H1 (cell line): ENCODE results near the gene LRP2BP. TPM values are rescaled to one million over a fixed set of nuclear protein-coding genes. Genes with fewer than 3 reads are reported as not detected.

Experiments used
- CTCF ChIA-PET: fragments of 300-600 bp; sonication (Branson Sonifier 250); formaldehyde crosslinking; loops from one replicate; lab custom pipeline; 2021; ENCODE audit not compliant: partially characterized antibody; lab: Charles Lee
- POLR2A ChIA-PET: fragments of 300-600 bp; sonication (Branson Sonifier 250); formaldehyde crosslinking; loops from one replicate; lab custom pipeline; 2021; ENCODE audit warnings: inconsistent platforms; ENCODE audit not compliant: partially characterized antibody; lab: Charles Lee
- DNase-seq, 2 experiments: peaks; one replicate each; pipeline versions ENCODE4 v3.0.0 to v3.0.0-alpha.2; 2010 to 2022; ENCODE audit warnings: low spot score in 2 of 2, low read depth in 1 of 2, mixed read lengths in 1 of 2
- FAIRE-seq: peaks from 2 replicates; lab custom pipeline; 2011; peaks lifted over from hg19 to GRCh38; lab: Jason Lieb, UNC
- H2AFZ ChIP-seq: 2 replicates; pipeline ENCODE4 v1.8.1; 2012; ENCODE audit warnings: low read length, inconsistent platforms
- H2AK5ac ChIP-seq: 2 replicates; pipeline ENCODE4 v1.6.1; 2013; ENCODE audit warnings: low read depth, low read length
- H2BK120ac ChIP-seq: replicated peaks from 2 replicates; pipeline ENCODE3; 2013; ENCODE audit warnings: low read depth, low read length, inconsistent platforms
- H2BK12ac ChIP-seq: 2 replicates; pipeline ENCODE4 v1.6.1; 2013; ENCODE audit warnings: low read depth, low read length
- H2BK15ac ChIP-seq: 2 replicates; pipeline ENCODE4 v1.6.1; 2013; ENCODE audit warnings: low read length
- H2BK20ac ChIP-seq: 2 replicates; pipeline ENCODE4 v1.6.1; 2013; ENCODE audit warnings: low read length
- H2BK5ac ChIP-seq: 2 replicates; pipeline ENCODE4 v1.6.1; 2013; ENCODE audit warnings: low read depth, low read length
- H3K14ac ChIP-seq: 2 replicates; pipeline ENCODE4 v1.6.1; 2013; ENCODE audit warnings: inconsistent platforms; ENCODE audit not compliant: insufficient read length
- H3K18ac ChIP-seq: 2 replicates; pipeline ENCODE4 v1.6.1; 2013; ENCODE audit warnings: low read length; ENCODE audit errors: extremely low read depth
- H3K23ac ChIP-seq: 2 replicates; pipeline ENCODE4 v1.6.1; 2013; ENCODE audit warnings: inconsistent platforms; ENCODE audit not compliant: insufficient read length
- H3K23me2 ChIP-seq: 2 replicates; pipeline ENCODE4 v1.6.1; 2013; ENCODE audit warnings: low read depth, low read length
- H3K27ac ChIP-seq: 2 replicates; pipeline ENCODE4 v1.6.1; 2011; ENCODE audit warnings: low read depth, low read length, inconsistent platforms
- H3K27me3 ChIP-seq, 4 experiments: replicated peaks in 1 of 4; 1 replicate in 1 of 4; 2 replicates in 3 of 4; pipeline versions ENCODE4 v1.6.1 to v1.8.1; 2011 to 2013; ENCODE audit warnings: low read length in 3 of 4, mild to moderate bottlenecking in 3 of 4, inconsistent platforms in 2 of 4, mixed read lengths in 2 of 4, moderate library complexity in 1 of 4; ENCODE audit not compliant: control insufficient read depth in 3 of 4, insufficient read depth in 3 of 4; ENCODE audit errors: extremely low read depth in 1 of 4
- H3K36me3 ChIP-seq, 4 experiments: 2 replicates each; pipeline versions ENCODE4 v1.6.1 to v1.8.1; 2011 to 2013; ENCODE audit warnings: mild to moderate bottlenecking in 4 of 4, low read length in 3 of 4, moderate library complexity in 2 of 4, control low read depth in 1 of 4, inconsistent platforms in 1 of 4; ENCODE audit not compliant: insufficient read depth in 4 of 4, control insufficient read depth in 2 of 4
- H3K4ac ChIP-seq: replicated peaks from 2 replicates; pipeline ENCODE3; 2013; ENCODE audit warnings: low read length, low read depth, mixed read lengths, inconsistent platforms; ENCODE audit not compliant: insufficient read length
- H3K4me1 ChIP-seq, 4 experiments: replicated peaks in 1 of 4; 1 replicate in 1 of 4; 2 replicates in 3 of 4; pipeline versions ENCODE4 v1.6.1 to v1.8.1; 2011 to 2013; ENCODE audit warnings: low read length in 3 of 4, inconsistent platforms in 2 of 4, mixed read lengths in 1 of 4; ENCODE audit not compliant: insufficient read depth in 4 of 4, control insufficient read depth in 3 of 4
- H3K4me2 ChIP-seq, 2 experiments: 2 replicates each; pipeline versions ENCODE4 v1.6.1 to v1.8.1; 2011 to 2013; ENCODE audit warnings: low read depth in 2 of 2, low read length in 2 of 2, control low read depth in 1 of 2, inconsistent platforms in 1 of 2, mild to moderate bottlenecking in 1 of 2; ENCODE audit not compliant: insufficient read depth in 1 of 2
- H3K4me3 ChIP-seq, 4 experiments: fragments of 200-600, 300-600 bp in 1 of 4; sonication (generic), shearing (Covaris generic), sonication (Bioruptor Twin) in 1 of 4; 2 replicates each; pipeline versions ENCODE4 v1.5.1 to v1.8.1; 2011 to 2016; ENCODE audit warnings: low read length in 4 of 4, low read depth in 3 of 4, control low read depth in 2 of 4, inconsistent platforms in 2 of 4, mild to moderate bottlenecking in 2 of 4, mixed read lengths in 1 of 4, moderate library complexity in 1 of 4; ENCODE audit not compliant: insufficient read depth in 2 of 4; ENCODE audit errors: extremely low read depth in 1 of 4
- H3K56ac ChIP-seq: replicated peaks from 2 replicates; pipeline ENCODE3; 2013; ENCODE audit warnings: low read depth, mild to moderate bottlenecking, mixed read lengths, low read length, inconsistent platforms; ENCODE audit not compliant: insufficient read length
- H3K79me1 ChIP-seq: 2 replicates; pipeline ENCODE4 v1.6.1; 2013; ENCODE audit warnings: low read depth, low read length, control low read depth
- H3K79me2 ChIP-seq, 2 experiments: 2 replicates each; pipeline versions ENCODE4 v1.6.1 to v1.8.1; 2012 to 2013; ENCODE audit warnings: low read length in 2 of 2, mild to moderate bottlenecking in 2 of 2, inconsistent platforms in 1 of 2; ENCODE audit not compliant: insufficient read depth in 2 of 2, control insufficient read depth in 1 of 2
- H3K9ac ChIP-seq, 4 experiments: replicated peaks in 1 of 4; 1 replicate in 1 of 4; 2 replicates in 3 of 4; pipeline versions ENCODE4 v1.6.1 to v1.8.1; 2011 to 2013; ENCODE audit warnings: low read depth in 3 of 4, low read length in 3 of 4, control low read depth in 2 of 4, mild to moderate bottlenecking in 2 of 4, moderate library complexity in 2 of 4, inconsistent platforms in 1 of 4; ENCODE audit errors: extremely low read depth in 1 of 4
- H3K9me3 ChIP-seq, 2 experiments: 2 replicates each; pipeline versions ENCODE4 v1.6.1 to v1.8.1; 2012 to 2013; ENCODE audit warnings: mild to moderate bottlenecking in 2 of 2, moderate library complexity in 2 of 2, control low read depth in 1 of 2, inconsistent platforms in 1 of 2, low read depth in 1 of 2, low read length in 1 of 2, mixed read lengths in 1 of 2; ENCODE audit not compliant: insufficient read depth in 2 of 2
- H4K20me1 ChIP-seq, 2 experiments: replicated peaks in 1 of 2; 2 replicates each; pipeline versions ENCODE3 to v1.8.1; 2011 to 2013; ENCODE audit warnings: inconsistent platforms in 2 of 2, low read length in 2 of 2, mild to moderate bottlenecking in 1 of 2; ENCODE audit not compliant: insufficient read depth in 2 of 2, control insufficient read depth in 1 of 2
- H4K5ac ChIP-seq: 2 replicates; pipeline ENCODE4 v1.6.1; 2013; ENCODE audit warnings: low read length, low read depth, mixed read lengths, inconsistent platforms; ENCODE audit not compliant: insufficient read length
- H4K8ac ChIP-seq: 2 replicates; pipeline ENCODE4 v1.8.0; 2013; ENCODE audit warnings: mild to moderate bottlenecking, moderate library complexity, low read length, inconsistent platforms; ENCODE audit not compliant: insufficient read depth; ENCODE audit errors: extremely low read depth
- H4K91ac ChIP-seq: replicated peaks from 2 replicates; pipeline ENCODE3; 2013; ENCODE audit warnings: low read length, mixed read lengths, inconsistent platforms; ENCODE audit not compliant: insufficient read length
- ASH2L ChIP-seq: fragments of 200-600, 300-600 bp; sonication (generic); IDR thresholded peaks from one replicate; pipeline ENCODE4 v1.7.1; 2017; ENCODE audit warnings: low read length
- CBX5 ChIP-seq: fragments of 300-800, 300-1000 bp; sonication (generic); IDR thresholded peaks from 2 replicates; pipeline ENCODE4 v1.7.1; 2016; ENCODE audit warnings: antibody characterized with exemption, low read length, low read depth
- EP300 ChIP-seq, 2 experiments: IDR thresholded peaks; 1 replicate in 1 of 2; 2 replicates in 1 of 2; pipeline ENCODE4 v1.6.1; 2011 to 2012; ENCODE audit warnings: low read depth in 2 of 2, low read length in 2 of 2, mild to moderate bottlenecking in 2 of 2, borderline replicate concordance in 1 of 2, inconsistent platforms in 1 of 2, moderate library complexity in 1 of 2
- JUN ChIP-seq: IDR thresholded peaks from 2 replicates; pipeline ENCODE4 v1.6.1; 2011; ENCODE audit warnings: low read depth, mild to moderate bottlenecking, improper control_type of control experiment, low read length
- JUND ChIP-seq: IDR thresholded peaks from 2 replicates; pipeline ENCODE4 v1.6.1; 2011; ENCODE audit warnings: mild to moderate bottlenecking, improper control_type of control experiment, low read length
- MAFK ChIP-seq: IDR thresholded peaks from 2 replicates; pipeline ENCODE4 v1.6.1; 2012; ENCODE audit warnings: low read depth, mild to moderate bottlenecking, improper control_type of control experiment, low read length
- RAD21 ChIP-seq, 2 experiments: IDR thresholded peaks in 1 of 2; conservative IDR thresholded peaks in 1 of 2; 2 replicates each; pipeline ENCODE4 v1.6.1; 2011; ENCODE audit warnings: low read depth in 2 of 2, low read length in 2 of 2, improper control_type of control experiment in 1 of 2, inconsistent platforms in 1 of 2, mild to moderate bottlenecking in 1 of 2, moderate library complexity in 1 of 2
- RBBP5 ChIP-seq: IDR thresholded peaks from 2 replicates; pipeline ENCODE4 v1.7.1; 2012; ENCODE audit warnings: low read depth, mild to moderate bottlenecking, inconsistent platforms, low read length, moderate library complexity, borderline replicate concordance
- RXRA ChIP-seq: IDR thresholded peaks from 2 replicates; pipeline ENCODE4 v1.6.1; 2011; ENCODE audit warnings: low read depth, mild to moderate bottlenecking, low read length, moderate library complexity; ENCODE audit not compliant: insufficient read depth
- SRF ChIP-seq: IDR thresholded peaks from 2 replicates; pipeline ENCODE4 v1.6.1; 2011; ENCODE audit warnings: mild to moderate bottlenecking, low read depth, low read length, moderate library complexity
- USF2 ChIP-seq: IDR thresholded peaks from 2 replicates; pipeline ENCODE4 v1.6.1; 2011; ENCODE audit warnings: low read length, improper control_type of control experiment
- WGBS, 2 experiments: shearing (Covaris generic) in 1 of 2; methylation state at CpG; one replicate each; pipeline versions ENCODE4 v1.1.6 to v1.1.7; 2013 to 2015; ENCODE audit warnings: low lambda C conversion rate in 2 of 2, mixed read lengths in 2 of 2, inconsistent platforms in 1 of 2, low coverage in 1 of 2, missing lambda C conversion rate in 1 of 2; ENCODE audit not compliant: insufficient replicate concordance in 2 of 2, insufficient coverage in 1 of 2, insufficient read length in 1 of 2; ENCODE audit errors: extremely low coverage in 1 of 2, missing lambda C conversion rate in 1 of 2; 5-methylcytosine and 5-hydroxymethylcytosine counted together
- polyA plus RNA-seq, 7 experiments: library from polyadenylated mRNA; depleted of rRNA in 3 of 7; stranded (reverse) in 5 of 7; unstranded in 2 of 7; fragments of >200 nt in 5 of 7; fragments of 200-250 nt in 2 of 7; gene quantifications; 1 replicate in 5 of 7; 2 replicates in 1 of 7; 4 replicates in 1 of 7; pipeline versions ENCODE4 v1.2.1 to v1.2.3, GENCODE V29; 2011 to 2013; ENCODE audit warnings: missing spikeins in 2 of 7, mixed read lengths in 2 of 7
- total RNA-seq: library from RNA; stranded (reverse); fragmentation: NEBNext Ultra II Directional; extraction: Animal tissue kit (Norgen Biotek cat#: 25700); gene quantifications from 2 replicates; pipeline ENCODE4 v1.2.1, GENCODE V29; 2021

Gene LRP2BP
- total and polyA plus RNA-seq, 2 of the 8 experiments (the other 6 are each of a cell fraction or from before 2014, with no cell fraction given), result 0.12 to 0.30 TPM

DNA sequence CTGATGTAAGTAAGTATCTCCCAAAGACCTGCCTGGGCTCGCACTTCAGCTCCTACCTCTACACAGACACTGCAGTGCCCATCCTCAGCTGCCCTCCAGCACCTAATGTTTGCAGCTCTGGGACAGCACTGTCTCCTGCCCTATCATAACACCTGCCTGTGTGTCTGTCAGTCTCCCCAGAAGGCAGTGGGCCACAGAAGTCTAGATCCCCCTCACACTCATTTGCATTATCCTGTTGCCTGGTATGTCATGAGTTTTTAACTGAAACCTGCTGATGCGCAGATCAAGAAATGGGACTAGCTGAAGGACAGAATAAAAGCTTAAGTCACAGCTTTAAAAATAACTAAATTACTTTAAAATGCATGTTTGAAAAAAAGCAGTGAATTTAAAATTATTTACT lies 43.0 kb downstream of the LRP2BP start:
- DNase-seq (no peak), FAIRE-seq (no peak)
- Histone ChIP-seq H3K9me3 (no peaks in the 10 kb centered on the region), H3K23me2 (no peaks in the 10 kb centered on the region), H3K4ac (no peak overlapping the region), H3K18ac (peak overlapping the region; percentile 6; the same call in 1 of the 2 replicates), H3K79me2 (no peaks in the 10 kb centered on the region), H3K27ac (no peak overlapping the region), H2BK20ac (no peak overlapping the region), H3K14ac (no peak overlapping the region), H3K4me1 (peaks cover 0 to 9% (median 1%) of the 10 kb centered on the region in 4 experiments; a peak in 4 of 7 replicates), H3K23ac (no peak overlapping the region), H3K27me3 (no peaks in the 10 kb centered on the region), H2BK120ac (no peak overlapping the region), H4K91ac (no peak overlapping the region), H2AFZ (no peak overlapping the region), H3K56ac (no peak overlapping the region), H3K79me1 (no peaks in the 10 kb centered on the region), H4K20me1 (no peaks in the 10 kb centered on the region), H3K4me3 (no peak overlapping the region), H4K8ac (no peak overlapping the region; the same call in 1 of the 2 replicates), H2BK12ac (no peak overlapping the region), H3K4me2 (no peak overlapping the region), H2AK5ac (no peak overlapping the region), H3K36me3 (peaks cover 0 to 19% (median 1%) of the 10 kb centered on the region in 4 experiments; a peak in 5 of 8 replicates), H2BK15ac (no peak overlapping the region), H2BK5ac (0 out of 2 replicates have a peak overlapping the region, but pooled peaks have one; percentile 2), H4K5ac (no peak overlapping the region), H3K9ac (no peak overlapping the region)
- CTCF ChIA-PET, result no interaction called here
- WGBS, 2 experiments, result 100% methylated on average over 2 of the region's 2 CpGs; no CpG with 5 or more reads in 1 of the 2 experiments
- POLR2A ChIA-PET, result interaction anchor here (0.7 to 1.2 kb wide), 3 partner anchors 9 to 210 kb away, joined by 3 to 4 read pairs (median 3); partner anchors contain the start of gene SLC25A4
- TF ChIP-seq JUND (no peak), SRF (no peak), MAFK (no peak), JUN (no peak), USF2 (no peak), EP300 (IDR thresholded peaks at IDR 0.05; ENCODE audit: borderline replicate concordance in 1 of 2, low read depth in 2 of 2, low read length in 2 of 2) (no peak), RXRA (no peak), ASH2L (no peak), RBBP5 (no peak), CBX5 (no peak), RAD21 (IDR thresholded peaks at IDR 0.05 in 1 of 2, conservative IDR thresholded peaks at IDR 0.05 in 1 of 2; ENCODE audit: low read depth in 2 of 2, low read length in 2 of 2) (no peak)
